Trophoblast cell (in vitro differentiated cells and primary cell): ENCODE data around the gene LMF1.

Experiments used
- DNase-seq, 2 donors: peaks; one replicate each; pipeline ENCODE4 v3.0.0-alpha.2; 2016
- H2AFZ ChIP-seq: 2 replicates; pipeline ENCODE4 v1.6.1; 2013; ENCODE audit warnings: low read length, moderate library complexity, mild to moderate bottlenecking; ENCODE audit not compliant: insufficient read depth, poor library complexity
- H2AK5ac ChIP-seq: 2 replicates; pipeline ENCODE4 v1.6.1; 2013; ENCODE audit warnings: mild to moderate bottlenecking, low read length
- H2BK120ac ChIP-seq: 2 replicates; pipeline ENCODE4 v1.6.1; 2013; ENCODE audit warnings: low read length, mild to moderate bottlenecking, moderate library complexity; ENCODE audit not compliant: insufficient read depth, poor library complexity
- H2BK12ac ChIP-seq: 2 replicates; pipeline ENCODE4 v1.6.1; 2013; ENCODE audit warnings: mild to moderate bottlenecking, low read length, moderate library complexity
- H2BK5ac ChIP-seq: 2 replicates; pipeline ENCODE4 v1.6.1; 2013; ENCODE audit warnings: low read length, low read depth, moderate library complexity, mild to moderate bottlenecking; ENCODE audit not compliant: poor library complexity
- H3K14ac ChIP-seq: 2 replicates; pipeline ENCODE4 v1.6.1; 2013; ENCODE audit warnings: mild to moderate bottlenecking, low read length
- H3K18ac ChIP-seq: 2 replicates; pipeline ENCODE4 v1.6.1; 2013; ENCODE audit warnings: mild to moderate bottlenecking, low read length
- H3K23ac ChIP-seq: 2 replicates; pipeline ENCODE4 v1.6.1; 2013; ENCODE audit warnings: low read length
- H3K27ac ChIP-seq: 2 replicates; pipeline ENCODE4 v1.5.1; 2013; ENCODE audit warnings: low read depth, mild to moderate bottlenecking, inconsistent platforms, low read length, moderate library complexity
- H3K27me3 ChIP-seq: 2 replicates; pipeline ENCODE4 v1.6.1; 2013; ENCODE audit warnings: inconsistent platforms, mild to moderate bottlenecking, low read length, moderate library complexity; ENCODE audit not compliant: insufficient read depth
- H3K36me3 ChIP-seq, 2 experiments: 1 replicate in 1 of 2; 2 replicates in 1 of 2; pipeline ENCODE4 v1.6.1; 2013; ENCODE audit warnings: low read length in 2 of 2, mild to moderate bottlenecking in 2 of 2, moderate library complexity in 1 of 2; ENCODE audit not compliant: insufficient read depth in 2 of 2, control insufficient read depth in 1 of 2
- H3K4ac ChIP-seq: 2 replicates; pipeline ENCODE4 v1.6.1; 2013; ENCODE audit warnings: low read depth, mild to moderate bottlenecking, low read length, moderate library complexity
- H3K4me1 ChIP-seq, 2 experiments: 1 replicate in 1 of 2; 2 replicates in 1 of 2; pipeline ENCODE4 v1.6.1; 2013; ENCODE audit warnings: low read length in 2 of 2, mild to moderate bottlenecking in 2 of 2, moderate library complexity in 1 of 2; ENCODE audit not compliant: insufficient read depth in 2 of 2, control insufficient read depth in 1 of 2
- H3K4me2 ChIP-seq: 2 replicates; pipeline ENCODE4 v1.6.1; 2013; ENCODE audit warnings: inconsistent platforms, mild to moderate bottlenecking, low read length, moderate library complexity
- H3K4me3 ChIP-seq: 2 replicates; pipeline ENCODE4 v1.5.1; 2013; ENCODE audit warnings: mild to moderate bottlenecking, low read depth, low read length, inconsistent platforms
- H3K79me1 ChIP-seq: one replicate; pipeline ENCODE4 v1.6.1; 2013; ENCODE audit warnings: low read length
- H3K79me2 ChIP-seq: 2 replicates; pipeline ENCODE4 v1.6.1; 2013; ENCODE audit warnings: low read length, mild to moderate bottlenecking; ENCODE audit not compliant: control insufficient read depth, insufficient read depth, poor library complexity
- H3K9ac ChIP-seq: 2 replicates; pipeline ENCODE4 v1.6.1; 2013; ENCODE audit warnings: mild to moderate bottlenecking, low read length
- H3K9me3 ChIP-seq: 2 replicates; pipeline ENCODE4 v1.6.1; 2013; ENCODE audit warnings: low read depth, mild to moderate bottlenecking, control low read depth, inconsistent platforms, low read length; ENCODE audit not compliant: insufficient read depth
- H4K12ac ChIP-seq: 2 replicates; pipeline ENCODE4 v1.6.1; 2013; ENCODE audit warnings: low read depth, mild to moderate bottlenecking, low read length, moderate library complexity
- H4K8ac ChIP-seq: 2 replicates; pipeline ENCODE4 v1.6.1; 2013; ENCODE audit warnings: low read depth, mild to moderate bottlenecking, low read length, moderate library complexity
- H4K91ac ChIP-seq: one replicate; pipeline ENCODE4 v1.6.1; 2013; ENCODE audit warnings: low read depth, mild to moderate bottlenecking, low read length, moderate library complexity
- WGBS: extraction: QIAGEN DNeasy Blood & Tissue Kit; methylation state at CpG from one replicate; pipeline ENCODE4 v1.1.7; 2013; ENCODE audit warnings: missing lambda C conversion rate; ENCODE audit not compliant: insufficient read length, insufficient coverage; ENCODE audit errors: extremely low coverage; 5-methylcytosine and 5-hydroxymethylcytosine counted together

The LMF1 gene

DNA sequence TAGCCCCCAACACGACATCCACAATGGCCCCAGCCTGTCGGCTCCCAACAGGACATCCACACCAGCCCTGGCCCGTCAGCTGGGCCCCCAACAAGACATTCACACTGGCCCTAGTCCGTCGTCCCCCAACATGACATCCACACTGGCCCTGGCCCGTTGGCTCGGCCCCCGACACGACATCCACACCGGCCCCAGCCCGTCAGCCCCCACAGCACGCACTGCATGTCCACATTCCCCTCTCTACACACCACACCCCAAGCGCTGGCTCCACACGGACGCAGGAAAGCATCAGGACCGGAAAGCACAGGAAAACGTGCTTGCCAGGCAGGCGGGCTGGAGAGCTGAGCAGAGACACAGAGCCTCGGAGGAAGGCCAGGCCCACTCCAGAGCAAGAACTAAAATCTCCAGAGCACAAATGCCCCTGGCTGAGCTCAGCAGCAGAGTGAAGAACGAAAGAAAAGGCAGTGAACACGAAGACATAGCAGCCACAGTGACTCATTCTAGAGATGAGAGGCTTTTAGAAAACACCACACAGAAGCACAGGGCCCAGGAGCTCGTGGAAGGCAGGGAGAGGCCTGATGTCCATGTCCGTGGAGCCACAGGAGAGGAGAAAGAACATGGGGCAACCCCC lies 50.6 kb downstream of the LMF1 start:
- Histone ChIP-seq H2BK120ac (no peak overlapping the region), H3K4me1 (no peaks in the 10 kb centered on the region), H3K4ac (no peak overlapping the region), H3K79me1 (no peaks in the 10 kb centered on the region), H4K12ac (no peak overlapping the region), H3K18ac (no peak overlapping the region), H3K14ac (no peak overlapping the region), H3K4me2 (no peak overlapping the region), H4K91ac (no peak overlapping the region), H3K4me3 (no peak overlapping the region), H2AK5ac (no peak overlapping the region), H3K79me2 (no peaks in the 10 kb centered on the region), H3K9ac (no peak overlapping the region), H3K27ac (no peak overlapping the region), H3K27me3 (no peaks in the 10 kb centered on the region), H3K9me3 (peaks cover 49% of the 10 kb centered on the region), H4K8ac (no peak overlapping the region), H2AFZ (no peak overlapping the region), H2BK12ac (no peak overlapping the region), H2BK5ac (no peak overlapping the region), H3K36me3 (peaks cover 0 to 2% of the 10 kb centered on the region in 2 experiments), H3K23ac (no peak overlapping the region)
- WGBS = no CpG with 5 or more reads among the region's 23 CpGs
- peak in 1 of 2 donors; percentile 35 for DNase-seq

DNA sequence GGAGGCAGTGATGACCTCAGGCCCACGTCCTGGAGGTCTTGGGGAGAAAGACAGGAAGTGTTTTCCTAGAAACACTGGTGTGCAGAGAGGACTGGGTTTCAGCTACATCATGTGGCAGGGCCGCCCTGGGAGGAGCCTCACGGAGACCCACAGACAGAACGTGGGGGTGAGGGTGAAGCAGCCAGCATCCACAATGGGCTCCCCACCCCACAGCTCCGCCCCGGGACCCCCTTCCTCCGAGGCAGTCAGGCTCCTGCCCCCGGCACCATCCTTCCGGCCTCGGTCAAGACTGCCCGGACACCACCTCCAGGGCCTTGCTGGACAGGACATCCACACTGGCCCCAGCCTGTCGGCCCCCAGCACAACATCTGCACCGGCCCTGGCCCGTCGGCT lies 51.1 kb downstream of the LMF1 start:
- Histone ChIP-seq H4K91ac (no peak overlapping the region), H3K79me2 (no peaks in the 10 kb centered on the region), H3K79me1 (no peaks in the 10 kb centered on the region), H4K8ac (no peak overlapping the region), H3K23ac (no peak overlapping the region), H3K27ac (no peak overlapping the region), H2AK5ac (no peak overlapping the region), H2BK12ac (no peak overlapping the region), H3K9ac (no peak overlapping the region), H3K9me3 (peaks cover 49% of the 10 kb centered on the region), H3K36me3 (peaks cover 0 to 2% of the 10 kb centered on the region in 2 experiments), H2BK5ac (no peak overlapping the region), H3K4me2 (no peak overlapping the region), H3K4ac (no peak overlapping the region), H2AFZ (no peak overlapping the region), H4K12ac (no peak overlapping the region), H3K4me3 (no peak overlapping the region), H3K27me3 (no peaks in the 10 kb centered on the region), H3K18ac (no peak overlapping the region), H2BK120ac (no peak overlapping the region), H3K14ac (no peak overlapping the region), H3K4me1 (no peaks in the 10 kb centered on the region)
- DNase-seq = no peak
- WGBS = no CpG with 5 or more reads among the region's 15 CpGs

DNA sequence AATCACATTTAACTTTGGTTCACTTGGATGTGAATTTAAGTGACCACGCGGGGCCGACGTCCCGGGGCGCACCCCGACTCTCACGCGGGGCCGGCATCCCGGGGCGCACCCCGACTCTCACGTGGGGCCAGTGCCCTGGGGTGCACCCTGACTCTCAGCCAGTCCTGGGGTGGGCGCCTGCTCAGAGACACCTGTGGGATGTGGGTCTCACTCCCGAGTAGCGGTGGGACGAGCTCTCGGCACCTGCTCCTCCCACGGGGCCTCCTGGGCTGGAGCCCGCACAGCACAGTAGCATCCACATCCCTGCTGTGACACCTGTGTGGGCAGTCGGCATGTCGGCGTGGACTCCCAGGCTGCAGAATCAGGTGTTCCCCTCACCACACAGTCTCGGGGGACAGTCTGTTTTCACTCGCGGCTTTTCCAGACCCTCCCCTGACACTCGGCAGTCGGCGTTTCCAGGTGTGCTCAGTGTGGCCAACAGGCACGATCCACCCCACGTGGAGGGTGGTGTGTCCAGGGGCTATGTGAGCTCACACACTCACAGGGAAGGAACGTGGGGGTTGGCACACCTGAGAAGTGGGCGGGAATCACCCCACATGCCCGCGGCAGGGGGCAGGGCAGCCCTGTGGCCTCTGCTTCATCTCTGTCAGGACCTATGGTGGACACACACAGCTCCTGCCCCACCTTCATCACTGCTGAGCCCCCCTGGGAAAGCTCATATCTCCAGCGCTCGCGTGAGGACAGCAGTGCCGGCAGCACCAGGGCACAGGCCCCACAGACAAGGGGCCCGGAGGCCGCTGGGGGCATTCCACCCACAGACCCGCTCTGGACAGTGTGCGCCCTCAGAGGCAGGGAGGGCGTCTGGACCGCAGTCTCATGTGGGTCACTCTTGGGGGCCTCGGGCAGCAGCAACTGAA lies 51.8 kb downstream of the LMF1 start:
- Histone ChIP-seq H4K12ac (no peak overlapping the region), H3K23ac (no peak overlapping the region), H3K18ac (no peak overlapping the region), H3K9me3 (peaks cover 53% of the 10 kb centered on the region), H4K8ac (no peak overlapping the region), H4K91ac (no peak overlapping the region), H2AFZ (no peak overlapping the region), H3K27ac (no peak overlapping the region), H2AK5ac (no peak overlapping the region), H3K4me1 (no peaks in the 10 kb centered on the region), H3K14ac (no peak overlapping the region), H3K4me2 (no peak overlapping the region), H3K79me2 (no peaks in the 10 kb centered on the region), H3K36me3 (peaks cover 0 to 2% of the 10 kb centered on the region in 2 experiments), H3K27me3 (no peaks in the 10 kb centered on the region), H3K4ac (no peak overlapping the region), H3K4me3 (no peak overlapping the region), H2BK5ac (no peak overlapping the region), H3K9ac (no peak overlapping the region), H2BK12ac (no peak overlapping the region), H2BK120ac (no peak overlapping the region), H3K79me1 (no peaks in the 10 kb centered on the region)
- no CpG with 5 or more reads among the region's 47 CpGs for WGBS
- DNase-seq = no peak

DNA sequence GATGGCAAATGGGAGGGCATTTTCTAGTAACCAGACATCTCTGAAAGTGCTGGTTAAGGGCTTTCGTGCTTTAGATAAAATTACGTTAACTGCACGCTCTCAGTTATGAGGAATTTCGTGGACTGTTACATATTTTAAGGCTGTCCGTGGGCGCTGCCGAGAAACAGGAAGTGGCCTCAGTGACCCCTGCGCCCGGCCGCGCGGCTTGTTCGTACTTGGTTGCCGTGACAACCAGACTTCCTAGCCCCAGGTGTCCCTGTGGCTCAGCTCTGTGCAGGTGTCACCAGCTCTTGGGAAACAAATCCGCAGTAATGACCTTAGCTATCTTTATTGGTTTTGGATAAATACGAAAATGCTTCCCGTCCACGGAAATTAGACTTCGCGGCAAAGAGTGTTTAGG lies 52.7 kb downstream of the LMF1 start:
- Histone ChIP-seq H4K91ac (no peak overlapping the region), H2BK5ac (no peak overlapping the region), H4K12ac (no peak overlapping the region), H3K79me2 (no peaks in the 10 kb centered on the region), H3K36me3 (peaks cover 0 to 2% of the 10 kb centered on the region in 2 experiments), H2AK5ac (no peak overlapping the region), H3K9ac (no peak overlapping the region), H2BK120ac (no peak overlapping the region), H3K4me3 (no peak overlapping the region), H3K27ac (no peak overlapping the region), H4K8ac (no peak overlapping the region), H3K23ac (no peak overlapping the region), H3K79me1 (no peaks in the 10 kb centered on the region), H3K18ac (no peak overlapping the region), H2BK12ac (no peak overlapping the region), H3K4me1 (no peaks in the 10 kb centered on the region), H3K4me2 (no peak overlapping the region), H3K9me3 (peaks cover 55% of the 10 kb centered on the region), H3K27me3 (no peaks in the 10 kb centered on the region), H3K14ac (no peak overlapping the region), H2AFZ (no peak overlapping the region), H3K4ac (no peak overlapping the region)
- no CpG with 5 or more reads among the region's 20 CpGs for WGBS
- DNase-seq = peak; percentile 54 to 89
